ENCODE results near the gene SOAT2.
A peak's percentile ranks its signal among the peaks of the same experiment; 100 is the strongest.

The SOAT2 gene

GRCh38 chr12:53102883-53103807, at the start of gene SOAT2:
SOAT2 (plus strand) TSS chr12:53103486; CDS start chr12:53103578, 92 bp downstream.
- DNase-seq, result no peak

DNA sequence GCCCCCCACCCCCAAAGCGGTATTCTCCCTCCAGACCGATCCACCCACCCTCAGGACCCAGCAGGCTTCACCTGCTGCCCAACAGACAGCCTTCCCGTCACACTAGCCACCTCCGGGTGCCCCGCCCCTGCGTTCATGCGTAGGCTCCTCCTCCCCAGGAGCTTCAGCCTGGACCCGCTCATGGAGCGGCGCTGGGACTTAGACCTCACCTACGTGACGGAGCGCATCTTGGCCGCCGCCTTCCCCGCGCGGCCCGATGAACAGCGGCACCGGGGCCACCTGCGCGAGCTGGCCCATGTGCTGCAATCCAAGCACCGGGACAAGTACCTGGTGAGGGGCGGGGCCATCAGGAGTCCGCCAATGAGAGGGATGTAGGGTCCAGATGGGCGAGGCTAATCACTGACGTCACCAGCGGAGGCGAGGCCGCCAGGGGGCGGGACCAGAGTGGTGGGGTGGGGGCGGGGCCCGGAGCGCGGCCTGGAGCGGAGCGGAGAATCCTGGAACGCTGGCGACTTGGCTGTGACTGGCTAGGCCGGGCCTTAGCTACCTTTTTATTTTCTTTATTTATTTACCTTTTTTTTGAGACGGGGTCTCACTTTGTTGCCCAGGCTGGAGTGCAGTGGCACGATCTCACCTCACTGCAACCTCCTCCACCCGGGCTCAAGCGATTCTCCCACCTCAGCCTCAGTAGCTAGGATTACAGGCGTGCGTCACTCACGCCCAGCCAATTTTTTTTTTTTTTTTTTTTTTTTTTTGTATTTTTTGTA, 49.0 kb upstream of the SOAT2 start:
- peak; percentile 95 for DNase-seq

DNA sequence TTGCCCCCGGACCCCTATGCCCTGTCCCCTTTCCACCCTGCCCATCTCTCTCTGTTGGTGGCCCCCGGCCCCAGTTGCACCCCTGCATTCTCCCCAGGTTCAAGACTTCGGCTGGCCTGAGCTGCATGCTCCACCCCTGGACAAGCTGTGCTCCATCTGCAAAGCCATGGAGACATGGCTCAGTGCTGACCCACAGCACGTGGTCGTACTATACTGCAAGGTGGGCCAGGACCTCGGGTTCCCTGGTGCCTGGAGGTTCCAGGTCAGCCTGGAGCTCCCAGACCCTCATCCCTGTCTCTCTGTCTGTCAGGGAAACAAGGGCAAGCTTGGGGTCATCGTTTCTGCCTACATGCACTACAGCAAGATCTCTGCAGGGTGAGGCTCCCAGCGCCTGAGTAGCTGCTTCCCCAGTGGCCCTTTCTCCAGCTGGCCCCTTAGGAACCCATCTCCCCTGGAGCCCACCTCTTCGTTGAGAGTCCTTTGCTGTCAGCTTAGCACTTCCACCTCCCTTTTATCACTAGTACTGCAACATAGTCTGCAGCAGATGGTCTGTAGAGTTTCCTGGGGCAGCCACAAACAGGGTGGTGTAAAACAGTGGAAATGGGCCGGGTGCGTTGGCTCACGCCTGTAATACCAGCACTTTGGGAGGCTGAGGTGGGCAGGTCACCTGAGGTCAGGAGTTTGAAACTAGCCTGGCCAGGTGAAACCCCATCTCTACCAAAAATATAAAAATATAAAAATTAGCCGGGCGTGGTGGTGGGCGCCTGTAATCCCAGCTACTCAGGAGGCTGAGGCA, 47.6 kb upstream of the SOAT2 start:
- DNase-seq, result no peak

GRCh38 chr12:53056296-53056695, 47.0 kb upstream of the SOAT2 start:
- DNase-seq, result no peak

DNA sequence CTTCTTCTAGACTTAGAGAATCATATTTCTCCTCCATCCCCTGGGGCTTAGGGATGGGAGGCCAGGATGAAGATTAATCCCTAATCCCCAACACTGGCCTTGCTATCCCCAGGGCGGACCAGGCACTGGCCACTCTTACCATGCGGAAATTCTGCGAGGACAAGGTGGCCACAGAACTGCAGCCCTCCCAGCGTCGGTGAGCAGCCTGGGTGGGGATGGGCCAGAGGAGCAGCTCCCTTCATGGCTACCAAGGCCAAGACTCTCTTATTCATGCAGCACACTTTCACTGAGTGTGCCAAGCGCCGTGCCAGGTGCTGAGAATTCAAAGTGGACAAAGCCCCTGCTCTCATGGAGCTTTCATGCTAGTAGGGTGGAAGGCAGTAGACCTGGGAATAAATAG, 46.4 kb upstream of the SOAT2 start:
- DNase-seq, result no peak

- DNase-seq, result no peak
Observed at GRCh38 chr12:53057816-53058500, 45.3 kb upstream of the SOAT2 start.

GRCh38 chr12:53058674-53059433, 44.4 kb upstream of the SOAT2 start:
- no peak for DNase-seq

GRCh38 chr12:53059434-53060063, 43.7 kb upstream of the SOAT2 start:
- no peak for DNase-seq

- DNase-seq, result no peak
Observed at GRCh38 chr12:53060064-53060720, 43.1 kb upstream of the SOAT2 start.

DNA sequence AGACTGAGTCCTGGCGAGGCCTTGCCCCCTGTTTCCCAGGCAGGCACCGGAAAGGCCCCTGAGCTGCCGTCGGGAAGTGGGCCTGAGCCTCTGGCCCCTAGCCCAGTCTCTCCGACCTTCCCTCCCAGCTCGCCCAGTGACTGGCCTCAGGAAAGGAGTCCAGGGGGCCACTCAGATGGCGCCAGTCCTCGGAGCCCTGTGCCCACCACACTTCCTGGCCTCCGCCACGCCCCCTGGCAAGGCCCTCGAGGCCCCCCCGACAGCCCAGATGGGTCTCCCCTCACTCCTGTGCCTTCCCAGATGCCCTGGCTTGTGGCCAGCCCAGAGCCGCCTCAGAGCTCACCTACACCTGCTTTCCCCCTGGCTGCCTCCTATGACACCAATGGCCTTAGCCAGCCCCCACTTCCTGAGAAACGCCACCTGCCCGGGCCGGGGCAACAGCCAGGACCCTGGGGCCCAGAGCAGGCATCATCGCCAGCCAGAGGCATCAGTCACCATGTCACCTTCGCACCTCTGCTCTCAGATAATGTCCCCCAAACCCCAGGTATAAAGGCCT, 42.5 kb upstream of the SOAT2 start:
- DNase-seq, result peak; percentile 53

- DNase-seq, result peak; percentile 88
Observed at GRCh38 chr12:53061404-53062010, 41.8 kb upstream of the SOAT2 start.

GRCh38 chr12:53062011-53062961, 41.0 kb upstream of the SOAT2 start:
- DNase-seq, result no peak

DNA sequence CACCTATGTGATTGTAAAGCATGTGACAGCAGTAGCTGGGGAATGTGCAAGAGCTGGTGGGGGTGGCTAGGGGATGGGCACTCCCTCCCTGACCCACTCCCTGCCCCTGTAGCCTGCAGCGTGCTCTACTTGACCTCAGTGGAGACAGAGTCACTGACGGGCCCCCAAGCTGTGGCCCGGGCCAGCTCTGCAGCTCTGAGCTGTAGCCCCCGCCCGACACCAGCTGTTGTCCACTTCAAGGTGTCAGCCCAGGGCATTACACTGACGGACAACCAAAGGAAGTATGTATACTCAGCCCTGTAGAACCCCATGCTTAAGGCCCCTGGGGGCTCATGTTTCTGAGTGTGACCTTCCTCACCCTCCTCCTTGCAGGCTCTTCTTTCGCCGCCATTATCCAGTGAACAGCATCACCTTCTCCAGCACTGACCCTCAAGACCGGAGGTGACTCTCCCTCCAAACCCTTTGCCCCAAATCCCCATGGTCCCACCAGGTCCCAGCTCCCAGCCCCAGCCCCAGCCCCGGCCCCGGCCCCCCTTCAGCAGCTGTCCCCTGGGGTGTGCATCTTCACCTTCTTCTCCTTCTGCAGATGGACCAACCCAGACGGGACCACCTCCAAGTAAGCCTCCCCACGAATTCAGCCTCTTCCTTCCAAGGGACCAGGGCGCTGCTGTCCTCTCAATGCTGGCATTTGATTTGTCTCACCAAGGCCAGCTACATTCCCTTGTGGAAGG, 40.1 kb upstream of the SOAT2 start:
- DNase-seq, result no peak

DNA sequence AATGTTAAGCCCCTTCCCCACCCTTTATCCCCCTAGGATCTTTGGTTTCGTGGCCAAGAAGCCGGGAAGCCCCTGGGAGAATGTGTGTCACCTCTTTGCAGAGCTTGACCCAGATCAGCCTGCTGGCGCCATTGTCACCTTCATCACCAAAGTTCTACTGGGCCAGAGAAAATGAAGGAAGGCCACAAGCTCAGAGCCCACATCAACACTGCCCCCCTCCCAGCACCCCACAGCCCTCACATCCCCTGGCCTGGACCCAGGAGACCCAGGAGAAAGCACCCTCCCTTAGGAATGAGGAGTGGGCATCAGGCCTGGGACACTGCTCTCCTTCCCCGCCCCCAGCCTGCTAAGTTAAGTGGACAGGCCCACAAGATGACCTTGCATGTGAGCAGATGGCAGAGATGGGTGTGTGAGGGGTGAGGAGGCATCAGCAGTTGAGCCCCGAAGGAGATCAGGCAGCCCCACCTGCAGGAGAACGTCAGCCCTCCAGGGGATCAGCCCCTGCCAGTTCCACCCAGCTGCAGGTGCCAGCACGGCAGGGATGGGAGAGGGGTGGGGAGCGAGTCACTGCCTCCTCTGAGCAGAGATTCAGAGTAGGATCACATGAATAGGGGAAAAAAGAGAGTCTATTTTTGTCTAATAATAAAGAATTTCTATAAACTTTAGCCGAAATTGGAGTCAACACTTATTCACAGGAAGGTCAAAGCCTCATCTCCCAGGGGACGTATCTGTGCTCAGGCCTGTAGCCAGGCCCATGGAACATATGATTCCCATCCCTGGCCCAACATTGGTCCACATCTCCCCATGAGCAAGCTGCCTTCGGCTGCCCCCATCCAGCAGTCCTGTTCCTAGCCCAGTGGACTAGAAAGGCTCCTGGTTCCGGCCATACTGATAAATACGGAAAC, 39.3 kb upstream of the SOAT2 start:
- peak; percentile 82 for DNase-seq

DNA sequence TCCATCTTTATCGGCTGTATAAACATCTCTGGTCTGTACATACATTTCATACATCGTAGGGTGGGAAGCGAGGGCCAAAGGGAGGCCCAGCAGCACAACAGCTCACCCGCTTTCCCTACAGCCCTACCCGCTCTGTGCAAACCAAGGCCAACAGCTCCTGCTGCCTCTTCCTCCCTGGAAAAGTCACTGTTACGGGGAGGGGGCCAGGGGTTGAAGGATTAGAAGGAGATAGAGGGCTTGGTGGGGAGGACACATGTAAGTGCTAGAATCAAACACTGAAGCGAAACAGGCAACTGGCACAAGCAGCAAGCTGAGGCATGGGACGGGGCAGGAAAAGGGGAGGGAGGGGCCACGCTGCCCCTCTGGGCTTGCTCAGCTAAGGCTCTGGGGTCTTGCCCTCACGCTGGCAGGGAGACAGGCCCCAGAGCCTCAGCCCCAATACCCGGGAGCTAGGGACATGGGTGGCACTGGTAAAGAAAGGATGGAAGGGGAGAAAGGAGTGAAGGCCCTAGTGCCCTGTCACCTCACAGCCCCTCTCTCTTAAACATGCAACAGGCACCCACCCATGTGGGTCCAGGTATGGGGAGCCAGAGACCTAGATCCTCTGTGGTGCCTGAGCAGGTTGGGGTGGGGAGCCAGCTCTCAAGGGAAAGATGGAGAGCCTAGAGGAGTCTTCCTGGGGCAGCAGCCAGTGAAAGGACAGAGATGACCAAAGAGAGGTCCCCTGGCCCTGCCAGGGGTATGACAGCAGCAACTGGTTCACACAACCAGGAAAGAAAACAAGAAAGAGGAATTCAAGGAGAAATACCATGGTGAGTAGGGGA, 38.5 kb upstream of the SOAT2 start:
- DNase-seq, result no peak

DNA sequence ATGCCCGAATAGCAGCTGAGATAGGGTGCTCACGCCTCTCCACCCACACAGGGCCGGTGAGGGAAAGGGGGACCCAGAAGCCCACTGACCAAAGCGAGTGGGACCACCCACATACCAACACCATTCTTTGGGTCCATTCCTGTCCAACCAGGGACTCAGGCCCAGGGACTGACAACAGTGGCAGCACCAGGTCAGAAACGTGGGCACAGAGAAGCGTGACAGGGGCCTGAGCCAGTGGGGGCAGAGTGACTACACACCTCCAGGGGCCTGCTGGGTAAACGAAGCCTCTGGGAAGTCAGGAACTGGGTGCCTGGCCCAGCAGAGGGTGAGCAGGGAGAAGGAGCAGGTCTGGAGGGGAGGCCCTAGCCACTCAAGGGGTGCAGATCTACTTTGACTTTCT, 37.8 kb upstream of the SOAT2 start:
- DNase-seq, result no peak
